WTC11 (cell line): ENCODE measurements around the gene TSKU. TPM values are rescaled to one million over a fixed set of nuclear protein-coding genes. Genes with fewer than 3 reads are reported as not detected.

ENCODE experiments used
- total RNA-seq: library from RNA; stranded (reverse); gene quantifications from 3 replicates; pipeline ENCODE4 v1.2.3, GENCODE V29; 2021

Gene TSKU
- total RNA-seq, 1 experiment from 2014 or later = 30.3 TPM

Other genes starting within 250 kb of the TSKU start
- 0.74 to 1.7 TPM (median 1.6 TPM) in 3 replicates for gene LRRC32, start 112.6 kb upstream of the TSKU start, total RNA-seq
- gene ACER3, start 77.6 kb downstream of the TSKU start, total RNA-seq = 12.3 to 13.7 TPM (median 12.8 TPM) in 3 replicates